ENCODE results near the gene HLA-DOB. TPM values are rescaled to one million over a fixed set of nuclear protein-coding genes. Genes with fewer than 3 reads are reported as not detected.

Gene HLA-DOB
- total and polyA plus RNA-seq, 2 of the 13 experiments (the other 11 are each of a cell fraction or from before 2014, with no cell fraction given), result not detected

DNA sequence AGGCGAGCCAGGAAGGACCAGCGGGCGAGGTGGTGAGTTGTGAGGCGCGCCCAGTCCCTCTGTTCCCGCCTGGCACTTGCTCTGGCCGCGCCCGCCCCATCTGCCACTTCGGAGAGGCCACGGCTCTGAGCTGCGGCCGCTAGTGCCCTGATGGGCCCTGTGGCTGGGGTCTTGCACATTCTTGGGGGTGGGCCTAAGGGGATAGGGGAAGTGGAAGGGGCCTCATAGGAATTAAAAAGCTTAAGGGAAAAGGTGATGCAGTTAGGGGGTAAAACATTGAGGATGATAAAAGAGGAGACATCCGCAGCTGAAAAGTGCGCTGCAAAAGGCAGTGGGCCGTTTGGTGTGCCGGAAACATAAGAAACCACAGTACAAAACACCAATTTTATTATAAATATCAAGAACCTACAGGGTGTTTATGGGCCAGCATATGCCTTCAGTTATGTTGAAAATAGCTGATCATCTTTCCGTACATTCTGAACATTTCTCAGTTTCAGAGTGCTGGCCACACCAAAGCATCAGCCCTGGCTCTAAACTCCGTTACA, 28.1 kb upstream of the HLA-DOB start (continued):
- TF ChIP-seq XBP1 (CRISPR knock-in tag; IDR thresholded peaks at IDR 0.05) (no peak), YEATS2 (CRISPR knock-in tag; IDR thresholded peaks at IDR 0.05; ENCODE audit: borderline replicate concordance) (no peak), NR2F6 (IDR thresholded peaks at IDR 0.05) (no peak), NR2F6 (CRISPR knock-in tag; IDR thresholded peaks at IDR 0.05) (0 out of 2 replicates have a peak, but pooled peaks have one; percentile 4), MATR3 (CRISPR knock-in tag; IDR thresholded peaks at IDR 0.05) (no peak), THYN1 (CRISPR knock-in tag; IDR thresholded peaks at IDR 0.05; ENCODE audit: borderline replicate concordance, low read depth) (no peak), ETV5 (CRISPR knock-in tag; IDR thresholded peaks at IDR 0.05; ENCODE audit: borderline replicate concordance) (0 out of 2 replicates have a peak, but pooled peaks have one; percentile 8), TAF1 (CRISPR knock-in tag; IDR thresholded peaks at IDR 0.05) (0 out of 2 replicates have a peak, but pooled peaks have one; percentile 1), MIER3 (CRISPR knock-in tag; IDR thresholded peaks at IDR 0.05; ENCODE audit: borderline replicate concordance) (peak; percentile 11; the same call in 1 of the 2 replicates), ARNT2 (CRISPR knock-in tag; IDR thresholded peaks at IDR 0.05; ENCODE audit: low read depth) (0 out of 2 replicates have a peak, but pooled peaks have one; percentile 31), ZNF253 (CRISPR knock-in tag; IDR thresholded peaks at IDR 0.05; ENCODE audit: borderline replicate concordance) (peak; percentile 65; the same call in 1 of the 2 replicates), ZFP36L1 (CRISPR knock-in tag; IDR thresholded peaks at IDR 0.05) (no peak), GATAD2A (CRISPR knock-in tag; IDR thresholded peaks at IDR 0.05) (no peak), HOXA5 (CRISPR knock-in tag; IDR thresholded peaks at IDR 0.05) (no peak), ZMYM2 (CRISPR knock-in tag; IDR thresholded peaks at IDR 0.05) (no peak), FOXP1 (IDR thresholded peaks at IDR 0.05) (no peak), FOXP1 (CRISPR knock-in tag; IDR thresholded peaks at IDR 0.05) (0 out of 2 replicates have a peak, but pooled peaks have one; percentile 1), ZNF737 (CRISPR knock-in tag; IDR thresholded peaks at IDR 0.05; ENCODE audit: borderline replicate concordance) (no peak), SMARCC2 (IDR thresholded peaks at IDR 0.05) (no peak), GATAD1 (CRISPR knock-in tag; IDR thresholded peaks at IDR 0.05) (no peak), ZNF138 (CRISPR knock-in tag; IDR thresholded peaks at IDR 0.05; ENCODE audit: low read depth) (no peak), ZNF577 (CRISPR knock-in tag; IDR thresholded peaks at IDR 0.05; ENCODE audit: borderline replicate concordance, low read depth) (no peak)
- TF ChIP-seq, protein P1, sequence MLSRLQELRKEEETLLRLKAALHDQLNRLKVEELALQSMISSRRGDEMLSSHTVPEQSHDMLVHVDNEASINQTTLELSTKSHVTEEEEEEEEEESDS (CRISPR knock-in tag; IDR thresholded peaks at IDR 0.05; ENCODE audit: borderline replicate concordance), result no peak
- TF ChIP-seq, protein P2, sequence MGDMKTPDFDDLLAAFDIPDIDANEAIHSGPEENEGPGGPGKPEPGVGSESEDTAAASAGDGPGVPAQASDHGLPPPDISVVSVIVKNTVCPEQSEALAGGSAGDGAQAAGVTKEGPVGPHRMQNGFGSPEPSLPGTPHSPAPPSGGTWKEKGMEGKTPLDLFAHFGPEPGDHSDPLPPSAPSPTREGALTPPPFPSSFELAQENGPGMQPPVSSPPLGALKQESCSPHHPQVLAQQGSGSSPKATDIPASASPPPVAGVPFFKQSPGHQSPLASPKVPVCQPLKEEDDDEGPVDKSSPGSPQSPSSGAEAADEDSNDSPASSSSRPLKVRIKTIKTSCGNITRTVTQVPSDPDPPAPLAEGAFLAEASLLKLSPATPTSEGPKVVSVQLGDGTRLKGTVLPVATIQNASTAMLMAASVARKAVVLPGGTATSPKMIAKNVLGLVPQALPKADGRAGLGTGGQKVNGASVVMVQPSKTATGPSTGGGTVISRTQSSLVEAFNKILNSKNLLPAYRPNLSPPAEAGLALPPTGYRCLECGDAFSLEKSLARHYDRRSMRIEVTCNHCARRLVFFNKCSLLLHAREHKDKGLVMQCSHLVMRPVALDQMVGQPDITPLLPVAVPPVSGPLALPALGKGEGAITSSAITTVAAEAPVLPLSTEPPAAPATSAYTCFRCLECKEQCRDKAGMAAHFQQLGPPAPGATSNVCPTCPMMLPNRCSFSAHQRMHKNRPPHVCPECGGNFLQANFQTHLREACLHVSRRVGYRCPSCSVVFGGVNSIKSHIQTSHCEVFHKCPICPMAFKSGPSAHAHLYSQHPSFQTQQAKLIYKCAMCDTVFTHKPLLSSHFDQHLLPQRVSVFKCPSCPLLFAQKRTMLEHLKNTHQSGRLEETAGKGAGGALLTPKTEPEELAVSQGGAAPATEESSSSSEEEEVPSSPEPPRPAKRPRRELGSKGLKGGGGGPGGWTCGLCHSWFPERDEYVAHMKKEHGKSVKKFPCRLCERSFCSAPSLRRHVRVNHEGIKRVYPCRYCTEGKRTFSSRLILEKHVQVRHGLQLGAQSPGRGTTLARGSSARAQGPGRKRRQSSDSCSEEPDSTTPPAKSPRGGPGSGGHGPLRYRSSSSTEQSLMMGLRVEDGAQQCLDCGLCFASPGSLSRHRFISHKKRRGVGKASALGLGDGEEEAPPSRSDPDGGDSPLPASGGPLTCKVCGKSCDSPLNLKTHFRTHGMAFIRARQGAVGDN (CRISPR knock-in tag; IDR thresholded peaks at IDR 0.05), result peak; percentile 6; the same call in 1 of the 2 replicates
- TF ChIP-seq, protein P3, sequence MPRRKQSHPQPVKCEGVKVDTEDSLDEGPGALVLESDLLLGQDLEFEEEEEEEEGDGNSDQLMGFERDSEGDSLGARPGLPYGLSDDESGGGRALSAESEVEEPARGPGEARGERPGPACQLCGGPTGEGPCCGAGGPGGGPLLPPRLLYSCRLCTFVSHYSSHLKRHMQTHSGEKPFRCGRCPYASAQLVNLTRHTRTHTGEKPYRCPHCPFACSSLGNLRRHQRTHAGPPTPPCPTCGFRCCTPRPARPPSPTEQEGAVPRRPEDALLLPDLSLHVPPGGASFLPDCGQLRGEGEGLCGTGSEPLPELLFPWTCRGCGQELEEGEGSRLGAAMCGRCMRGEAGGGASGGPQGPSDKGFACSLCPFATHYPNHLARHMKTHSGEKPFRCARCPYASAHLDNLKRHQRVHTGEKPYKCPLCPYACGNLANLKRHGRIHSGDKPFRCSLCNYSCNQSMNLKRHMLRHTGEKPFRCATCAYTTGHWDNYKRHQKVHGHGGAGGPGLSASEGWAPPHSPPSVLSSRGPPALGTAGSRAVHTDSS (CRISPR knock-in tag; conservative IDR thresholded peaks at IDR 0.05), result no peak
- TF ChIP-seq, protein P4, sequence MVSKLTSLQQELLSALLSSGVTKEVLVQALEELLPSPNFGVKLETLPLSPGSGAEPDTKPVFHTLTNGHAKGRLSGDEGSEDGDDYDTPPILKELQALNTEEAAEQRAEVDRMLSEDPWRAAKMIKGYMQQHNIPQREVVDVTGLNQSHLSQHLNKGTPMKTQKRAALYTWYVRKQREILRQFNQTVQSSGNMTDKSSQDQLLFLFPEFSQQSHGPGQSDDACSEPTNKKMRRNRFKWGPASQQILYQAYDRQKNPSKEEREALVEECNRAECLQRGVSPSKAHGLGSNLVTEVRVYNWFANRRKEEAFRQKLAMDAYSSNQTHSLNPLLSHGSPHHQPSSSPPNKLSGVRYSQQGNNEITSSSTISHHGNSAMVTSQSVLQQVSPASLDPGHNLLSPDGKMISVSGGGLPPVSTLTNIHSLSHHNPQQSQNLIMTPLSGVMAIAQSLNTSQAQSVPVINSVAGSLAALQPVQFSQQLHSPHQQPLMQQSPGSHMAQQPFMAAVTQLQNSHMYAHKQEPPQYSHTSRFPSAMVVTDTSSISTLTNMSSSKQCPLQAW (CRISPR knock-in tag; IDR thresholded peaks at IDR 0.05), result no peak

Measured in HepG2 (cell line).